ENCODE measurements around the gene APOBEC3F.
"Not testable (repeated sequence)": the region's sequence is repeated elsewhere in the genome, so short reads cannot be mapped to it uniquely, and the experiment has no call there.

APOBEC3F gene

DNA sequence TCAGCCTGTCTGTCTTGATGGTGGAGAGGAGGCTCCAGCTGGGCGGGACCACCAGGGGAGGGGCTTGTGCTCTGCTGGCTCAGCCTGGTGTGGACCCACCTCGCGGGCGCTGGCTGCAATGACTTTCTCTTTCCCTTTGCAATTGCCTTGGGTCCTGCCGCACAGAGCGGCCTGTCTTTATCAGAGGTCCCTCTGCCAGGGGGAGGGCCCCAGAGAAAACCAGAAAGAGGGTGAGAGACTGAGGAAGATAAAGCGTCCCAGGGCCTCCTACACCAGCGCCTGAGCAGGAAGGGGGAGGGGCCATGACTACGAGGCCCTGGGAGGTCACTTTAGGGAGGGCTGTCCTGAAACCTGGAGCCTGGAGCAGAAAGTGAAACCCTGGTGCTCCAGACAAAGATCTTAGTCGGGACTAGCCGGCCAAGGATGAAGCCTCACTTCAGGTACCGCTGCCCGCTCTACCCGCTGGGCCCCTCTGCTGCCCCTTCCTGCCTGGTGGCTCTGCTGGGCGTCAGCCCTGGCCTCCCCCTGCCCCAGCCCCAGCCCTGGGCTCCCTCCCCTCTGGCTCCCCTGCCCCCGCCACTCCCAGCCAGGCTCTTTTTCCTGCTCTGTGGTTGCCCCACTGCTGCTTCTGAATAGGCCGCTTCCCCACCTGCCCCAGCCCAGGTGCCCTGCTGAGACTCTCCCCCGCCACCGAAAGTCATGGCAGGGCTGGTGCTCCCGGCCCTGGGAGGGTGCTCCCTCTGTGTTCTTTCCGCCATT lies at the start of gene APOBEC3F:
Gene APOBEC3F (plus strand): TSS at position 327 of the 759 bp plus-strand sequence. CDS start 97 bp downstream, at position 424.
- DNase-seq (ENCODE audit: low spot score), result peak; percentile 87

DNA sequence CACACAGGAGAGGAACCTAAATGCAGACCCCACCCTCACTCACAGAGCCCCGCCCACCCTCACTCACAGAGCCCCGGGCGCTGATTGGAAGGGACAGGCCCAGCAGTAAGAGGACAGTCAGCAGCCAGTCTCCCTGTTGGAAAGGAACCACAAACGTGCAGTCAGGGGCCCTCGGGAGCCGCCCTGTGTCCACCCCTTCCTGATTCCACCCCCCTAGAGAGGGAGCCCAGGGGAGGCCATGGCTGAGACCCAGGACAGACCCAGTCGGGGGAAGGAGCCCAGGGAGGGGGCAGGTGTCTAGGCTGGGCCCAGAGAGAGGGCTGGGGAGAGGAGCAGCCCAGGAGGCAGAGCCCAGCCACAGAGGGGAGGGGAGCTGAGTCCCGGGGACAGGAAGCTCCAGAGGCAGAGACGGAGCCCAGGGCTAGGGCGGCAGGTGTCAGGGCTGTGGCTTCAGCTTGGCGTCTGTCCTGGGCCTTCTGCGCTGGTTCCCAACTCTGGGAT lies 47.7 kb upstream of the APOBEC3F start:
- DNase-seq (ENCODE audit: low spot score), result not testable (repeated sequence)

DNA sequence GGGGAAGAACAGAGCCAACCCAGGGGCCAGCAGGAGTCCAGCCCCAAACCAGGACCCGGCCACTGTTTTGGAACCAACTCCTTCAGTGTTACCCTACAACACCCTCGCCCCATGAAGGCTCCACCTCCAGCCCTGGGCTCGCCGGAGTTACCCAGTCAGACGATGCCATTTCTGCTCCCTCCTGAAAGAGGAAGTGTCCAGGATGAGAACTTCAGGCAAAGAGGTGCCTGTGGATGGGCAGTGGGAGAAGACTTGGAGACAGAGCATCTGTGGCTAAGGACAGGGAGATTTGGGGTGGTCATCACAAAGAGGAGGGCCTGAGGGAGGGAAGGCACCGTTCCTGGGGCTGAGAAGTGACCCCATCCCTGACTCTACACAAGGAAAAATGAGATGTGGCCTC lies 44.6 kb upstream of the APOBEC3F start:
- DNase-seq (ENCODE audit: low spot score), result no peak

- DNase-seq (ENCODE audit: low spot score), result no peak
These were observed 43.1 kb upstream of the APOBEC3F start for GRCh38 chr22:38997518-38997917.

- DNase-seq (ENCODE audit: low spot score), result peak; percentile 84
These were observed 37.5 kb upstream of the APOBEC3F start for GRCh38 chr22:39003165-39003638.

DNA sequence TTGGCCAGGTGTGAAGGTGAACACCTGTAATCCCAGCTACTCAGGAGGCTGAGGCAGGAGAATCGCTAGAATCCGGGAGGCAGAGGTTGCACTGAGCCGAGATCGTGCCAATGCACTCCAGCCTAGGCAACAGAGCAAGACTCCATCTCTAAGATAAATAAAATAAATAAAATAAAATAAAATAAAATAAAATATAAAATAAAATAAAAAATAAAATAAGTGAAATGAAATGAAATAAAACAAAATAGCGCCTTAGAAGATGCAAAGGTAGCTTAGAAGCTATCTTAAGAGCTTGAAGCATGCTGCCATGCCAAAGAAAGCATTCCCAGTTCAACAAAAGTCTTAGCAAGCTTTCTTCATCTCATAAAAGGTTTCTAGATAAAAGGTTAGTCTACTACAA lies 33.5 kb upstream of the APOBEC3F start:
- DNase-seq (ENCODE audit: low spot score), result no peak

GRCh38 chr22:39008271-39008850 lies 32.3 kb upstream of the APOBEC3F start:
- not testable (repeated sequence) for DNase-seq (ENCODE audit: low spot score)

- DNase-seq (ENCODE audit: low spot score), result no peak
These were observed 29.7 kb upstream of the APOBEC3F start for GRCh38 chr22:39010946-39011345.

GRCh38 chr22:39012533-39013511 lies 27.8 kb upstream of the APOBEC3F start:
- no peak for DNase-seq (ENCODE audit: low spot score)

DNA sequence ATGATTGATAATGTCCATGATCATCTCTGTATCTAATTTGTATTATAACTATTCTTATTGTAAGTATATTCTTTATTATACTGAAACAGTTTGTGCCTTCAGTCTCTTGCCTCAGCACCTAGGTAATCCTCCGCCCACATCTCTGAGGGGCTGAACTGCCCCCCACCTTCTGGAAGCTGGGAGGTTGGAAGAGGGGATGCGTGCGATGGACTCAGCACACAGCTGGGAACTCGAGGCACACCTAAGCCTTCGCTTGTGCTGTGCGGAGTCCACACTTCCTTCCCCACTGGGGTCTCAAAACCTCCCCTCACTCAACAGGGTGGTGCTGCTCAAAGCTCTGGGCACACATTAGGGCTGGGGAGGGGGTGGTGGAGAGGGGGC lies 27.1 kb upstream of the APOBEC3F start:
- not testable (repeated sequence) for DNase-seq (ENCODE audit: low spot score)

- peak; percentile 91 for DNase-seq (ENCODE audit: low spot score)
These were observed 26.5 kb upstream of the APOBEC3F start, which contains the start of gene APOBEC3C for GRCh38 chr22:39013942-39014722. TSS of gene APOBEC3C (plus strand) at chr22:39014257. CDS start at chr22:39014363, 106 bp downstream.

GRCh38 chr22:39014723-39015121 lies 25.9 kb upstream of the APOBEC3F start:
- DNase-seq (ENCODE audit: low spot score), result not testable (repeated sequence)

DNA sequence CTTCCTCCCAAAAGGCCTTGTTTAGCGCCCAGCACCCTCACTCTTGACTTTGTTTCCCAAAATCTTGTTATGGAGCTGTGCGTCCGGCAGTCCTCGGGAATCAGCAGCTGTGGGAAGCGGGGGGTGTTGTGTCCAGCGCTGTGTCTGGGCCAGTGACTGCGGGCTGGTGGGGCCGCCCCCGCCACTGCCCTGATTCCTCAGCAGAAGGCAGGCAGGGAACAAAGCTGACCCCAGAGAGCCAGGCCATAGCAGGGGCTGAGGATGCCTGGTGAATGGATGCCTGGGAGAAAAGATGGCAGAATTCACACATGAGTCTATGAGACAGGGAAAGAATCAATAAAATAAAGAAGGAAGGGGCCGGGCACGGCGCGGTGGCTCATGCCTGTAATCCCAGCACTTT lies 24.1 kb upstream of the APOBEC3F start:
- DNase-seq (ENCODE audit: low spot score), result no peak

DNA sequence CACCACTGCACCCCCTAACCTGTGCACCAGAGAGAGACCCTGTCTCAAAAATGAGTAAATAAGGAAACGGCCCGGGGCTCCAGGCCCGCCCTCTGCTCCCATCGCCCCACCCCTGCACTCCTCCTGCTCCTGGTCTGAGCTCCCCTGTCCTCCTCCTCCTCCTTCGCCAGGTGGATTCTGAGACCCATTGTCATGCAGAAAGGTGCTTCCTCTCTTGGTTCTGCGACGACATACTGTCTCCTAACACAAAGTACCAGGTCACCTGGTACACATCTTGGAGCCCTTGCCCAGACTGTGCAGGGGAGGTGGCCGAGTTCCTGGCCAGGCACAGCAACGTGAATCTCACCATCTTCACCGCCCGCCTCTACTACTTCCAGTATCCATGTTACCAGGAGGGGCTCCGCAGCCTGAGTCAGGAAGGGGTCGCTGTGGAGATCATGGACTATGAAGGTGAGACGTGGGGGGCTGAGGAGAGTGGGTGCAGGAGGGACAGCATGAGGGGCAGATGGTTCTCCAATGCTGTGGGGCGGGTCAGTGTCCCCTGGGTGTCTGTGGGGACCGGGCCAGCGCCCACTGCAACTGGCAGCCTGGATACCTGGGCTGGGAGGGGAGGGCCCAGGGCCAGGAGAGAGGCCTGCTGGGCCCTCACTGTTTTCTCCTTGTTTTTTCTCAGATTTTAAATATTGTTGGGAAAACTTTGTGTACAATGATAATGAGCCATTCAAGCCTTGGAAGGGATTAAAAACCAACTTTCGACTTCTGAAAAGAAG lies 22.9 kb upstream of the APOBEC3F start:
- DNase-seq (ENCODE audit: low spot score), result no peak

DNA sequence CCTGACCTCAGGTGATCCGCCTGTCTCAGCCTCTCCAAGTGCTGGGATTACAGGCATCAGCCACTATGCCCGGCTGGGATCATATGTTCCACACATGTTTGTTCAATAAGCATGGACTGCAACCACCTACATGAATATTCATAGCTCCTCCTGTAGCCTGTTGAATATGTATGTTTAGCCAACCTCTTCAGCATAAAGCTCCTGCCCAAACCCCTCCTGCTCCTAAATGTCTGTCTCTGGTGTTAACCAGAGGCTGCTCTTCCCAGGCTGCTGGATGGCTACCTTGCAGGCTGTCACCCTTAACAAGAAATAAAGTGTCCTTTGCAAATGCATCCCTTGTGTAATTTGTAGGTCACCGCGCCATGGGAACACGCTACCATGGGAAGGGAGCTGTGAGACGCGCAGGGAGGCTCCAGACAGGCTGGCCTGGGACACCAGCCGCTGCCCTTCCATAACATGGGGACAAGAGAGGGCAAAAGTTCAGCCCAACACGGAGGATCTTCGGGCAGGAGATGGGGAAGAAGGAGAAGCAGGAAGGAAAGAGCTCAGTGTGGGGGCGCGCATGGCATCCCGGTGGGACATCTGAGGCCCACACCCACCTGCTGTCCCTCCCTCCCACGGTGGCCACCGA lies 20.5 kb upstream of the APOBEC3F start:
- DNase-seq (ENCODE audit: low spot score), result not testable (repeated sequence)

- no peak for DNase-seq (ENCODE audit: low spot score)
These were observed 19.0 kb upstream of the APOBEC3F start for GRCh38 chr22:39021552-39022250.

DNA sequence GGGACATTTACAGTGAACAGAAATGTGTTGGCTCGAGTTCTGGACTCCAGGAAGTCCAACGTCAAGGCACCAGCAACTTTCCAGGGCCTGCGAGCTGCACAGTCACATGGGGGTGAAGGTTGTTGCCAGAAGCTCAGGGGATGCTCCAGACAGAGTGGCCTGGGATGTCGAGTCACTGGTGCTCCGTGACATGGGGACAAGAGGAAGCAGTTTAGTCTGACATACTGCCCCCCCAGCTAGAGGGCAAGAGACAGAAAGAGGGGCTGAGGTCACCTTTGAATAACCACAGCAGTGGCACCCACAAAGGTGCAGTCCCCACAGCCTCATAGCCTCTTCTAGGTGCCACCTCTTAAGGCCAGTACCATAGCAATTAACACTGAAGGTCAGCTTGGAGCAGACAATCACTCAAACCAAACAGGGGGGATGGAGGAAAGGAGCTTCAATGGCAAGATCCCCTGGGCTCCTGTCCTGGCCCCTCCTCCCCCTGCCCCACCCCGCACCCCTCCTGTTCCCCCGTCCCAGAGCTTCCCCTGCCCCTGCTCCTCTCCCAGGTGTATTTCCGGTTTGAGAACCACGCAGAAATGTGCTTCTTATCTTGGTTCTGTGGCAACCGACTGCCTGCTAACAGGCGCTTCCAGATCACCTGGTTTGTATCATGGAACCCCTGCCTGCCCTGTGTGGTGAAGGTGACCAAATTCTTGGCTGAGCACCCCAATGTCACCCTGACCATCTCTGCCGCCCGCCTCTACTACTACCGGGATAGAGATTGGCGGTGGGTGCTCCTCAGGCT lies 15.9 kb upstream of the APOBEC3F start:
- DNase-seq (ENCODE audit: low spot score), result peak; percentile 37

- DNase-seq (ENCODE audit: low spot score), result no peak
These were observed 14.0 kb upstream of the APOBEC3F start for GRCh38 chr22:39026509-39027150.

Data from CD4-positive, alpha-beta T cell treated with Interleukin-15 for 4 hours (primary cell).